Measurements from ENCODE around the gene ASB18.

ASB18 gene

GRCh38 chr2:236264256-236264655 lies at the start of gene ASB18:
Gene ASB18 (minus strand): TSS chr2:236264406. CDS start chr2:236264345, 61 bp downstream.
- no peaks in the 10 kb centered on the region for H3K4me1 ChIP-seq (ENCODE audit: low read length)
- no peaks in the 10 kb centered on the region for H3K27me3 ChIP-seq (replicated peaks; ENCODE audit: insufficient read depth, low read length)
- no peaks in the 10 kb centered on the region for H3K79me2 ChIP-seq (ENCODE audit: low read length)
- H3K9me3 ChIP-seq (replicated peaks; ENCODE audit: insufficient read depth, low read length): no peaks in the 10 kb centered on the region
- H3K4me2 ChIP-seq (ENCODE audit: low read depth, low read length): no peak within 1 kb of the TSS
- TF ChIP-seq CTCF (IDR thresholded peaks at IDR 0.05; ENCODE audit: low read length) (no peak), EZH2 (optimal IDR thresholded peaks at IDR 0.05; ENCODE audit: low read depth, low read length) (no peak), EZH2phosphoT487 (IDR thresholded peaks at IDR 0.05; ENCODE audit: low read length) (no peak)
- no peak within 1 kb of the TSS for H3K4me3 ChIP-seq (ENCODE audit: low read length)
- no peaks in the 10 kb centered on the region for H3F3A ChIP-seq (ENCODE audit: insufficient read depth, low read length)
- no peak within 1 kb of the TSS for H3K27ac ChIP-seq (ENCODE audit: low read length)
- no peaks in the 10 kb centered on the region for H3K9me2 ChIP-seq (replicated peaks; ENCODE audit: insufficient read depth, low read length)
- H2AFZ ChIP-seq (ENCODE audit: low read length): no peak within 1 kb of the TSS
- no peaks in the 10 kb centered on the region for H4K20me1 ChIP-seq (ENCODE audit: insufficient read depth, low read length)
- DNase-seq: no peak
- H3K36me3 ChIP-seq (replicated peaks; ENCODE audit: insufficient read depth, low read length): no peaks in the 10 kb centered on the region
- H3K9ac ChIP-seq (ENCODE audit: low read length): no peak within 1 kb of the TSS

- H4K20me1 ChIP-seq (ENCODE audit: insufficient read depth, low read length): no peaks in the 10 kb centered on the region
- no peaks in the 10 kb centered on the region for H3F3A ChIP-seq (ENCODE audit: insufficient read depth, low read length)
- no peaks in the 10 kb centered on the region for H3K27me3 ChIP-seq (replicated peaks; ENCODE audit: insufficient read depth, low read length)
- H3K4me1 ChIP-seq (ENCODE audit: low read length): no peaks in the 10 kb centered on the region
- no peaks in the 10 kb centered on the region for H3K9me3 ChIP-seq (replicated peaks; ENCODE audit: insufficient read depth, low read length)
- no peaks in the 10 kb centered on the region for H3K9me2 ChIP-seq (replicated peaks; ENCODE audit: insufficient read depth, low read length)
- no peak overlapping the region for H3K27ac ChIP-seq (ENCODE audit: low read length)
- no peak overlapping the region for H3K9ac ChIP-seq (ENCODE audit: low read length)
- no peak overlapping the region for H2AFZ ChIP-seq (ENCODE audit: low read length)
- H3K4me2 ChIP-seq (ENCODE audit: low read depth, low read length): no peak overlapping the region
- no peaks in the 10 kb centered on the region for H3K36me3 ChIP-seq (replicated peaks; ENCODE audit: insufficient read depth, low read length)
- no peaks in the 10 kb centered on the region for H3K79me2 ChIP-seq (ENCODE audit: low read length)
- TF ChIP-seq EZH2 (optimal IDR thresholded peaks at IDR 0.05; ENCODE audit: low read depth, low read length) (no peak), CTCF (IDR thresholded peaks at IDR 0.05; ENCODE audit: low read length) (no peak), EZH2phosphoT487 (IDR thresholded peaks at IDR 0.05; ENCODE audit: low read length) (no peak)
- DNase-seq: no peak
- H3K4me3 ChIP-seq (ENCODE audit: low read length): no peak overlapping the region
Measured at GRCh38 chr2:236311286-236311685, 47.1 kb upstream of the ASB18 start.

GRCh38 chr2:236309669-236310029 lies 45.4 kb upstream of the ASB18 start:
- H2AFZ ChIP-seq (ENCODE audit: low read length): no peak overlapping the region
- no peak overlapping the region for H3K27ac ChIP-seq (ENCODE audit: low read length)
- no peaks in the 10 kb centered on the region for H3K4me1 ChIP-seq (ENCODE audit: low read length)
- no peaks in the 10 kb centered on the region for H3F3A ChIP-seq (ENCODE audit: insufficient read depth, low read length)
- H3K79me2 ChIP-seq (ENCODE audit: low read length): no peaks in the 10 kb centered on the region
- no peaks in the 10 kb centered on the region for H4K20me1 ChIP-seq (ENCODE audit: insufficient read depth, low read length)
- H3K4me3 ChIP-seq (ENCODE audit: low read length): no peak overlapping the region
- TF ChIP-seq CTCF (IDR thresholded peaks at IDR 0.05; ENCODE audit: low read length): peak; percentile 51
- no peak for TF ChIP-seq EZH2 (optimal IDR thresholded peaks at IDR 0.05; ENCODE audit: low read depth, low read length)
- H3K9me2 ChIP-seq (replicated peaks; ENCODE audit: insufficient read depth, low read length): no peaks in the 10 kb centered on the region
- no peaks in the 10 kb centered on the region for H3K27me3 ChIP-seq (replicated peaks; ENCODE audit: insufficient read depth, low read length)
- H3K36me3 ChIP-seq (replicated peaks; ENCODE audit: insufficient read depth, low read length): no peaks in the 10 kb centered on the region
- no peak overlapping the region for H3K4me2 ChIP-seq (ENCODE audit: low read depth, low read length)
- H3K9me3 ChIP-seq (replicated peaks; ENCODE audit: insufficient read depth, low read length): no peaks in the 10 kb centered on the region
- peak; percentile 14 for DNase-seq
- no peak overlapping the region for H3K9ac ChIP-seq (ENCODE audit: low read length)
